A549 (cell line): ENCODE data around the gene HIVEP1. TPM values are rescaled to one million over a fixed set of nuclear protein-coding genes. Genes with fewer than 3 reads are reported as not detected.

Experiments used
- ATAC-seq, 2 experiments: fragments of 200-7000 bp in 1 of 2; fragments of >200 bp in 1 of 2; cut with Nextera tagmentation in 1 of 2; cut with Tn5 transposase in 1 of 2; 3 replicates each; pipeline versions ENCODE4 v1.8.0 to v1.9.1; 2018 to 2020; ENCODE audit warnings: mild to moderate bottlenecking in 1 of 2, moderate library complexity in 1 of 2
- CTCF ChIA-PET: fragments of 300-600 bp; sonication (Branson Sonifier 250); formaldehyde crosslinking; extraction: SDS; loops from one replicate; lab custom pipeline; 2021; ENCODE audit warnings: antibody characterized with exemption, inconsistent platforms; lab: Yijun Ruan, JAX
- POLR2A ChIA-PET: fragments of 350-600 bp; formaldehyde crosslinking; extraction: SDS; loops from one replicate; lab custom pipeline; 2021; ENCODE audit warnings: antibody characterized with exemption, inconsistent platforms; lab: Yijun Ruan, JAX
- DNase-seq, 2 experiments: peaks; one replicate each; pipeline versions ENCODE4 v3.0.0 to v3.0.0-alpha.2; 2011 to 2016; ENCODE audit warnings: low read depth in 1 of 2, low spot score in 1 of 2
- FAIRE-seq: peaks from 2 replicates; lab custom pipeline; 2011; peaks lifted over from hg19 to GRCh38; lab: Jason Lieb, UNC
- H3K27ac ChIP-seq, 2 experiments: fragments of >200 bp; sonication (Bioruptor Twin); formaldehyde crosslinking; 3 replicates each; pipeline ENCODE4 v1.5.1; 2016 to 2017
- H3K4me1 ChIP-seq: fragments of >200 bp; sonication (Bioruptor Twin); formaldehyde crosslinking; 3 replicates; pipeline ENCODE4 v1.6.1; 2016
- H3K4me2 ChIP-seq: fragments of >200 bp; sonication (Bioruptor Twin); formaldehyde crosslinking; 3 replicates; pipeline ENCODE4 v1.6.1; 2016
- H3K4me3 ChIP-seq: fragments of >200 bp; sonication (Bioruptor Twin); formaldehyde crosslinking; 3 replicates; pipeline ENCODE4 v1.5.1; 2016
- H3K9me3 ChIP-seq: fragments of >200 bp; sonication (Bioruptor Twin); formaldehyde crosslinking; 3 replicates; pipeline ENCODE4 v1.6.1; 2016
- CHD2 ChIP-seq: fragments of 150-350 bp; IDR thresholded peaks from 2 replicates; pipeline ENCODE4 v1.6.1; 2014; ENCODE audit warnings: low read length; ENCODE audit not compliant: partially characterized antibody
- CHD4 ChIP-seq: fragments of 200-600 bp; sonication (generic); IDR thresholded peaks from 2 replicates; pipeline ENCODE4 v1.6.1; 2016; ENCODE audit warnings: antibody characterized with exemption, mild to moderate bottlenecking, borderline replicate concordance
- CTCF ChIP-seq: fragments of >200 bp; sonication (Bioruptor Twin); formaldehyde crosslinking; IDR thresholded peaks from 3 replicates; pipeline ENCODE4 v1.5.1; 2016
- FOSB ChIP-seq: fragments of 250-450 bp; sonication (Bioruptor Pico); IDR thresholded peaks from 2 replicates; pipeline ENCODE4 v1.5.0; 2020; ENCODE audit warnings: mild to moderate bottlenecking, moderate library complexity
- FOSL2 ChIP-seq, 2 experiments: fragments of 450-650 bp in 1 of 2; fragments of >200 bp in 1 of 2; sonication (Bioruptor Twin) in 1 of 2; formaldehyde crosslinking; IDR thresholded peaks; 2 replicates each; pipeline versions ENCODE4 v1.5.0 to v1.6.1; 2016 to 2020; ENCODE audit warnings: mild to moderate bottlenecking in 1 of 2, moderate library complexity in 1 of 2
- FOXS1 ChIP-seq: fragments of 250-450 bp; sonication (Bioruptor Pico); IDR thresholded peaks from 2 replicates; pipeline ENCODE4 v1.5.0; 2020; ENCODE audit warnings: mild to moderate bottlenecking, moderate library complexity
- HOXA7 ChIP-seq: fragments of 250-450 bp; sonication (Bioruptor Pico); IDR thresholded peaks from 2 replicates; pipeline ENCODE4 v1.5.0; 2020; ENCODE audit warnings: mild to moderate bottlenecking, moderate library complexity
- HOXB5 ChIP-seq: fragments of 250-450 bp; sonication (Bioruptor Pico); IDR thresholded peaks from 2 replicates; pipeline ENCODE4 v1.5.0; 2020; ENCODE audit warnings: mild to moderate bottlenecking, moderate library complexity
- MAFK ChIP-seq: fragments of 450-650 bp; IDR thresholded peaks from 2 replicates; pipeline ENCODE4 v1.6.1; 2014; ENCODE audit not compliant: partially characterized antibody
- NFE2L2 ChIP-seq: fragments of 150-350 bp; conservative IDR thresholded peaks from 2 replicates; pipeline ENCODE4 v1.6.1; 2014; ENCODE audit warnings: low read length
- POLR2A ChIP-seq: IDR thresholded peaks from 2 replicates; pipeline ENCODE4 v1.6.1; 2012; ENCODE audit warnings: mild to moderate bottlenecking, low read length
- POLR2AphosphoS2 ChIP-seq: conservative IDR thresholded peaks from 2 replicates; pipeline ENCODE4 v1.6.1; 2012; ENCODE audit warnings: low read length, improper control_type of control experiment, inconsistent platforms
- RARB ChIP-seq: fragments of 250-450 bp; sonication (Bioruptor Pico); IDR thresholded peaks from 2 replicates; pipeline ENCODE4 v1.8.0; 2021; ENCODE audit warnings: mild to moderate bottlenecking, moderate library complexity
- TFCP2L1 ChIP-seq: fragments of 250-450 bp; sonication (Bioruptor Pico); IDR thresholded peaks from 2 replicates; pipeline ENCODE4 v1.5.0; 2021; ENCODE audit warnings: mild to moderate bottlenecking
- WGBS: methylation state at CpG from one replicate; pipeline ENCODE4 v1.1.6; 2017; ENCODE audit errors: missing lambda C conversion rate; 5-methylcytosine and 5-hydroxymethylcytosine counted together
- polyA plus RNA-seq, 4 experiments: library from polyadenylated mRNA; depleted of rRNA in 3 of 4; stranded (reverse); fragments of >200 nt; fragmentation: RNase III in 1 of 4; extraction: RNeasy Plus Mini Kit Qiagen cat#74134 plus additional on column Dnase treatment in 1 of 4; gene quantifications; 2 replicates in 3 of 4; 3 replicates in 1 of 4; pipeline ENCODE4 v1.2.3, GENCODE V29; 2011 to 2017
- TF ChIP-seq, protein P1 (sequence below): fragments of 150-350 bp; IDR thresholded peaks from 2 replicates; pipeline ENCODE4 v1.6.1; 2014; ENCODE audit warnings: low read depth, mild to moderate bottlenecking, low read length
- TF ChIP-seq, protein P2 (sequence below): IDR thresholded peaks from 2 replicates; pipeline ENCODE4 v1.6.1; 2012

Gene HIVEP1
- polyA plus RNA-seq, 2 of the 4 experiments (the other 2 are of a cell fraction): 5.8 to 10.5 TPM

- H3K4me2 ChIP-seq: no peak overlapping the region
- DNase-seq: no peak
- no peaks in the 10 kb centered on the region; the same call in 2 of the 3 replicates for H3K4me1 ChIP-seq
- no peak overlapping the region for H3K4me3 ChIP-seq
- 90% methylated on average over 4 of the region's 4 CpGs for WGBS
- no peak overlapping the region for H3K27ac ChIP-seq
- no peak for FAIRE-seq
- ChIA-PET POLR2A (no interaction called here), CTCF (interaction anchor here (0.9 kb wide), 1 partner anchor 14 kb away, joined by 3 read pairs; no protein-coding TSS in a partner anchor)
- ATAC-seq: no peak
- TF ChIP-seq CHD4: no peak
- TF ChIP-seq MAFK: peak; percentile 34
- H3K9me3 ChIP-seq: peaks cover 4% of the 10 kb centered on the region; the same call in 1 of the 3 replicates
These were observed 16.1 kb downstream of the HIVEP1 start for GRCh38 chr6:12028213-12028612.

DNA sequence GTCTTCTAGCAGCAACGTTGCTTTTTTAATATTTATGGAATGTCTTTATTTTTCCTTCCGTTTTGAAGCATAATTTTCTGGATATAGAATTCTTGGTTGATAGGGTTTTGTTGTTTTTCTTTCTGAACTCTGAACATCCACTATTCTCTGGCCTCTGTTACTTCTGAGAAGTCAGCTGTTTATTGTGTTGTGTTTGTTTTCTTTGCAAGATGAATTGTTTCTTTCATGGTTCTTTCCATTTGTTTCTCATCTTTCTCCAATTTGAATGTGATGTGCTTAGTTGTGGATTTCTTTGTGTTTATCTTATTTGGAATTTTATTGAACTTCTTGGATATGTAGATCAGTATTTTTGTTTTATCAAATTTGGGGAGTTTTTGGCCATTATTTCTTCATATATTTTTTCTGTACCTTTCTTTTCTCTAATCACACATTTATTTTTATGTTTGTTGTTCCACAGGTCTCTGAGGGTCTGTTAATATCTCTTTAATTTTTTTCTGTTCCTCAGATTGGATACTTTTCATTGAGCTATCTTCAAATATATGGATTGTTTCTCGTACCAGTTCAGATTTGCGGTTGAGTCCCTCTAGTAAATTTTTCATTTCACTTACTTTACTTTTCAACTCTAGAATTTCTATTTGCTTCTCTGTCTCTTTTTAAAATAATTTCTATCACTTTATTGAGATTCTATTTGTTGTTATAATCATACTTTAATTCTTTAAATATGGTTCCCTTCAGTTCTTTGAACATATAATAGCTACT lies 18.0 kb downstream of the HIVEP1 start:
- peaks cover 12% of the 10 kb centered on the region; the same call in 2 of the 3 replicates for H3K4me1 ChIP-seq
- POLR2A ChIA-PET: no interaction called here
- CTCF ChIA-PET: interaction anchor here (0.9 to 1.1 kb wide), 2 partner anchors 13 to 293 kb away, joined by 3 to 5 read pairs; no protein-coding TSS in a partner anchor
- peaks cover 4% of the 10 kb centered on the region; the same call in 1 of the 3 replicates for H3K9me3 ChIP-seq
- H3K27ac ChIP-seq: no peak overlapping the region
- no peak overlapping the region for H3K4me2 ChIP-seq
- DNase-seq: no peak
- no peak for ATAC-seq
- no peak overlapping the region for H3K4me3 ChIP-seq
- TF ChIP-seq RARB (CRISPR knock-in tag): no peak
- no peak for TF ChIP-seq CTCF
- no peak for TF ChIP-seq MAFK
- TF ChIP-seq CHD4: no peak
- TF ChIP-seq TFCP2L1: no peak
- no peak for TF ChIP-seq HOXB5 (CRISPR knock-in tag)
- FAIRE-seq: no peak
- WGBS: 91% methylated on average over 4 of the region's 4 CpGs

GRCh38 chr6:12030993-12031550 lies 19.0 kb downstream of the HIVEP1 start:
- WGBS: 82% methylated on average over 2 of the region's 2 CpGs
- POLR2A ChIA-PET: no interaction called here
- Histone ChIP-seq H3K4me3 (no peak overlapping the region), H3K9me3 (peaks cover 4% of the 10 kb centered on the region; the same call in 1 of the 3 replicates), H3K27ac (no peak overlapping the region), H3K4me2 (no peak overlapping the region), H3K4me1 (peaks cover 12% of the 10 kb centered on the region; the same call in 2 of the 3 replicates)
- FAIRE-seq (no peak), ATAC-seq (no peak), DNase-seq (no peak)
- no peak for TF ChIP-seq POLR2AphosphoS2
- TF ChIP-seq NFE2L2: no peak
- TF ChIP-seq, protein P1, sequence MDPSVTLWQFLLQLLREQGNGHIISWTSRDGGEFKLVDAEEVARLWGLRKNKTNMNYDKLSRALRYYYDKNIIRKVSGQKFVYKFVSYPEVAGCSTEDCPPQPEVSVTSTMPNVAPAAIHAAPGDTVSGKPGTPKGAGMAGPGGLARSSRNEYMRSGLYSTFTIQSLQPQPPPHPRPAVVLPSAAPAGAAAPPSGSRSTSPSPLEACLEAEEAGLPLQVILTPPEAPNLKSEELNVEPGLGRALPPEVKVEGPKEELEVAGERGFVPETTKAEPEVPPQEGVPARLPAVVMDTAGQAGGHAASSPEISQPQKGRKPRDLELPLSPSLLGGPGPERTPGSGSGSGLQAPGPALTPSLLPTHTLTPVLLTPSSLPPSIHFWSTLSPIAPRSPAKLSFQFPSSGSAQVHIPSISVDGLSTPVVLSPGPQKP: no peak
- no peak for TF ChIP-seq FOSL2 (IDR thresholded peaks at IDR 0.05)
- no peak for TF ChIP-seq FOSL2 (CRISPR knock-in tag; IDR thresholded peaks at IDR 0.05)
- TF ChIP-seq CHD2: no peak
- no peak for TF ChIP-seq FOSB
- no peak for TF ChIP-seq POLR2A
- TF ChIP-seq FOXS1 (CRISPR knock-in tag): no peak
- TF ChIP-seq, protein P2, sequence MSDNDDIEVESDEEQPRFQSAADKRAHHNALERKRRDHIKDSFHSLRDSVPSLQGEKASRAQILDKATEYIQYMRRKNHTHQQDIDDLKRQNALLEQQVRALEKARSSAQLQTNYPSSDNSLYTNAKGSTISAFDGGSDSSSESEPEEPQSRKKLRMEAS: no peak
- TF ChIP-seq HOXA7 (CRISPR knock-in tag): no peak
- CTCF ChIA-PET: interaction anchor here (0.6 to 1.1 kb wide), 3 partner anchors 14 to 294 kb away, joined by 3 to 5 read pairs (median 3); no protein-coding TSS in a partner anchor
